ENCODE data around the gene WWOX. TPM values are rescaled to one million over a fixed set of nuclear protein-coding genes. Genes with fewer than 3 reads are reported as not detected.

Gene WWOX
- total and polyA plus RNA-seq, 2 experiments from 2014 or later = 17.0 to 39.8 TPM

GRCh38 chr16:78530283-78530682 is 430.8 kb downstream of the WWOX start:
- no peak overlapping the region for H3K4me2 ChIP-seq
- H3K9me2 ChIP-seq (replicated peaks; ENCODE audit: insufficient read depth) = no peaks in the 10 kb centered on the region
- no peak for DNase-seq (ENCODE audit: low spot score)
- no peaks in the 10 kb centered on the region for H3K36me3 ChIP-seq (replicated peaks; ENCODE audit: insufficient read depth, low read depth)
- WGBS (ENCODE audit: low lambda C conversion rate, missing lambda C conversion rate) = 55% methylated on average over 4 of the region's 4 CpGs
- H3K79me2 ChIP-seq = no peaks in the 10 kb centered on the region
- H3K9me3 ChIP-seq (ENCODE audit: low read depth) = no peaks in the 10 kb centered on the region
- TF ChIP-seq EZH2phosphoT487 (IDR thresholded peaks at IDR 0.05; ENCODE audit: low read depth, severe bottlenecking, unreplicated experiment) (no peak), CTCF (IDR thresholded peaks at IDR 0.05; ENCODE audit: poor library complexity) (no peak), EZH2 (IDR thresholded peaks at IDR 0.05; ENCODE audit: borderline replicate concordance) (no peak)
- H3K4me1 ChIP-seq (ENCODE audit: insufficient read depth) = no peaks in the 10 kb centered on the region
- no peak overlapping the region for H3K4me3 ChIP-seq
- no peaks in the 10 kb centered on the region for H4K20me1 ChIP-seq (ENCODE audit: insufficient read depth, poor library complexity, severe bottlenecking)
- no peak overlapping the region for H3K27ac ChIP-seq
- H2AFZ ChIP-seq = no peak overlapping the region
- H3K27me3 ChIP-seq = no peaks in the 10 kb centered on the region

GRCh38 chr16:78535098-78535497 is 435.6 kb downstream of the WWOX start:
- Histone ChIP-seq H3K9me3 (ENCODE audit: low read depth) (no peaks in the 10 kb centered on the region), H3K27ac (no peak overlapping the region), H3K4me3 (no peak overlapping the region), H4K20me1 (ENCODE audit: insufficient read depth, poor library complexity, severe bottlenecking) (no peaks in the 10 kb centered on the region), H3K27me3 (no peaks in the 10 kb centered on the region), H3K4me1 (ENCODE audit: insufficient read depth) (no peaks in the 10 kb centered on the region), H3K36me3 (replicated peaks; ENCODE audit: insufficient read depth, low read depth) (no peaks in the 10 kb centered on the region), H3K9me2 (replicated peaks; ENCODE audit: insufficient read depth) (no peaks in the 10 kb centered on the region), H2AFZ (no peak overlapping the region), H3K4me2 (no peak overlapping the region), H3K79me2 (no peaks in the 10 kb centered on the region)
- no peak for TF ChIP-seq CTCF (IDR thresholded peaks at IDR 0.05; ENCODE audit: poor library complexity)
- TF ChIP-seq EZH2phosphoT487 (IDR thresholded peaks at IDR 0.05; ENCODE audit: low read depth, severe bottlenecking, unreplicated experiment) = no peak
- no peak for TF ChIP-seq EZH2 (IDR thresholded peaks at IDR 0.05; ENCODE audit: borderline replicate concordance)
- DNase-seq (ENCODE audit: low spot score) = no peak
- WGBS (ENCODE audit: low lambda C conversion rate, missing lambda C conversion rate) = 34% methylated on average over 4 of the region's 4 CpGs

GRCh38 chr16:78537511-78537910 is 438.1 kb downstream of the WWOX start:
- WGBS (ENCODE audit: low lambda C conversion rate, missing lambda C conversion rate) = 96% methylated on average over 10 of the region's 10 CpGs
- Histone ChIP-seq H3K27me3 (no peaks in the 10 kb centered on the region), H4K20me1 (ENCODE audit: insufficient read depth, poor library complexity, severe bottlenecking) (no peaks in the 10 kb centered on the region), H3K9me2 (replicated peaks; ENCODE audit: insufficient read depth) (no peaks in the 10 kb centered on the region), H3K27ac (no peak overlapping the region), H3K79me2 (no peaks in the 10 kb centered on the region), H3K4me2 (no peak overlapping the region), H3K36me3 (replicated peaks; ENCODE audit: insufficient read depth, low read depth) (no peaks in the 10 kb centered on the region), H2AFZ (no peak overlapping the region), H3K4me1 (ENCODE audit: insufficient read depth) (no peaks in the 10 kb centered on the region), H3K4me3 (no peak overlapping the region), H3K9me3 (ENCODE audit: low read depth) (no peaks in the 10 kb centered on the region)
- no peak for TF ChIP-seq EZH2phosphoT487 (IDR thresholded peaks at IDR 0.05; ENCODE audit: low read depth, severe bottlenecking, unreplicated experiment)
- TF ChIP-seq CTCF (IDR thresholded peaks at IDR 0.05; ENCODE audit: poor library complexity) = no peak
- no peak for TF ChIP-seq EZH2 (IDR thresholded peaks at IDR 0.05; ENCODE audit: borderline replicate concordance)
- no peak for DNase-seq (ENCODE audit: low spot score)

GRCh38 chr16:78538292-78538691 is 438.8 kb downstream of the WWOX start:
- no peaks in the 10 kb centered on the region for H3K36me3 ChIP-seq (replicated peaks; ENCODE audit: insufficient read depth, low read depth)

More at GRCh38 chr16:78538292-78538691, 438.8 kb downstream of the WWOX start:
- no peaks in the 10 kb centered on the region for H3K9me2 ChIP-seq (replicated peaks; ENCODE audit: insufficient read depth)
- 69% methylated on average over 9 of the region's 9 CpGs for WGBS (ENCODE audit: low lambda C conversion rate, missing lambda C conversion rate)
- no peaks in the 10 kb centered on the region for H3K79me2 ChIP-seq
- H3K4me2 ChIP-seq = no peak overlapping the region
- H3K4me3 ChIP-seq = no peak overlapping the region
- no peak overlapping the region for H3K27ac ChIP-seq
- no peak overlapping the region for H2AFZ ChIP-seq
- H3K9me3 ChIP-seq (ENCODE audit: low read depth) = no peaks in the 10 kb centered on the region
- no peak for TF ChIP-seq CTCF (IDR thresholded peaks at IDR 0.05; ENCODE audit: poor library complexity)
- TF ChIP-seq EZH2 (IDR thresholded peaks at IDR 0.05; ENCODE audit: borderline replicate concordance) = no peak
- no peak for TF ChIP-seq EZH2phosphoT487 (IDR thresholded peaks at IDR 0.05; ENCODE audit: low read depth, severe bottlenecking, unreplicated experiment)
- no peaks in the 10 kb centered on the region for H3K27me3 ChIP-seq
- no peaks in the 10 kb centered on the region for H4K20me1 ChIP-seq (ENCODE audit: insufficient read depth, poor library complexity, severe bottlenecking)
- DNase-seq (ENCODE audit: low spot score) = no peak
- no peaks in the 10 kb centered on the region for H3K4me1 ChIP-seq (ENCODE audit: insufficient read depth)

Measured in hepatocyte (in vitro differentiated cells).